Liver (tissue), 9 donors: ENCODE results near the gene GABARAPL2. TPM values are rescaled to one million over a fixed set of nuclear protein-coding genes. Genes with fewer than 3 reads are reported as not detected.
A peak's percentile ranks its signal among the peaks of the same experiment; 100 is the strongest.

Source experiments
- DNase-seq: peaks from one replicate; pipeline ENCODE4 v3.0.0-alpha.2; 2017; ENCODE audit warnings: low spot score
- H3K27ac ChIP-seq, 2 donors: one replicate each; pipeline ENCODE4 v1.7.0; 2013; ENCODE audit warnings: inconsistent platforms in 2 of 2, low read length in 2 of 2, control low read depth in 1 of 2, low read depth in 1 of 2, mild to moderate bottlenecking in 1 of 2
- H3K27me3 ChIP-seq, 4 donors: one replicate each; pipeline versions ENCODE4 v1.6.1 to v1.7.0; 2013; ENCODE audit warnings: low read length in 3 of 4, inconsistent platforms in 1 of 4, mild to moderate bottlenecking in 1 of 4, moderate library complexity in 1 of 4; ENCODE audit not compliant: control insufficient read depth in 4 of 4, insufficient read depth in 4 of 4
- H3K36me3 ChIP-seq, 4 donors: one replicate each; pipeline versions ENCODE4 v1.6.1 to v1.7.0; 2013; ENCODE audit warnings: low read length in 3 of 4, mild to moderate bottlenecking in 3 of 4, low read depth in 1 of 4, moderate library complexity in 1 of 4; ENCODE audit not compliant: control insufficient read depth in 4 of 4, insufficient read depth in 3 of 4
- H3K4me1 ChIP-seq, 4 donors: one replicate each; pipeline versions ENCODE4 v1.6.1 to v1.7.0; 2013; ENCODE audit warnings: low read length in 3 of 4, mild to moderate bottlenecking in 3 of 4, moderate library complexity in 1 of 4; ENCODE audit not compliant: control insufficient read depth in 4 of 4, insufficient read depth in 4 of 4
- H3K4me3 ChIP-seq, 3 donors: one replicate each; pipeline versions ENCODE4 v1.6.1 to v1.7.0; 2013; ENCODE audit warnings: low read length in 3 of 3, control low read depth in 1 of 3, low read depth in 1 of 3, mild to moderate bottlenecking in 1 of 3
- H3K9ac ChIP-seq, 2 donors: one replicate each; pipeline ENCODE4 v1.7.0; 2013; ENCODE audit warnings: low read length in 2 of 2, mild to moderate bottlenecking in 2 of 2, moderate library complexity in 2 of 2, control low read depth in 1 of 2, low read depth in 1 of 2
- H3K9me3 ChIP-seq, 4 donors: one replicate each; pipeline versions ENCODE4 v1.6.1 to v1.7.0; 2013; ENCODE audit warnings: low read length in 3 of 4; ENCODE audit not compliant: control insufficient read depth in 4 of 4
- EGR1 ChIP-seq, 2 donors: IDR thresholded peaks; 2 replicates each; pipeline ENCODE4 v1.6.1; 2016 to 2018; ENCODE audit warnings: antibody characterized with exemption in 2 of 2, low read depth in 2 of 2
- FOXA1 ChIP-seq: IDR thresholded peaks from 2 replicates; pipeline ENCODE4 v1.6.1; 2016; ENCODE audit warnings: antibody characterized with exemption
- FOXA2 ChIP-seq: IDR thresholded peaks from 2 replicates; pipeline ENCODE4 v1.6.1; 2016; ENCODE audit warnings: antibody characterized with exemption
- GABPA ChIP-seq, 2 donors: IDR thresholded peaks in 1 of 2; conservative IDR thresholded peaks in 1 of 2; 2 replicates each; pipeline ENCODE4 v1.6.1; 2016; ENCODE audit warnings: antibody characterized with exemption in 2 of 2, mild to moderate bottlenecking in 1 of 2, moderate library complexity in 1 of 2
- HNF4A ChIP-seq, 2 donors: conservative IDR thresholded peaks; 2 replicates each; pipeline ENCODE4 v1.6.1; 2016; ENCODE audit warnings: antibody characterized with exemption in 2 of 2, mild to moderate bottlenecking in 2 of 2
- HNF4G ChIP-seq: IDR thresholded peaks from 2 replicates; pipeline ENCODE4 v1.6.1; 2016; ENCODE audit warnings: antibody characterized with exemption
- JUND ChIP-seq, 2 donors: IDR thresholded peaks; 2 replicates each; pipeline ENCODE4 v1.6.1; 2016; ENCODE audit warnings: antibody characterized with exemption in 2 of 2
- NR2F2 ChIP-seq: IDR thresholded peaks from 2 replicates; pipeline ENCODE4 v1.6.1; 2016; ENCODE audit warnings: antibody characterized with exemption
- RAD21 ChIP-seq, 2 donors: IDR thresholded peaks; 2 replicates each; pipeline ENCODE4 v1.6.1; 2016; ENCODE audit warnings: antibody characterized with exemption in 2 of 2, mild to moderate bottlenecking in 2 of 2
- RXRA ChIP-seq, 2 donors: IDR thresholded peaks; 2 replicates each; pipeline ENCODE4 v1.6.1; 2017 to 2018; ENCODE audit warnings: antibody characterized with exemption in 2 of 2, mild to moderate bottlenecking in 1 of 2
- SP1 ChIP-seq: IDR thresholded peaks from 2 replicates; pipeline ENCODE4 v1.6.1; 2018; ENCODE audit warnings: antibody characterized with exemption, mild to moderate bottlenecking
- TAF1 ChIP-seq: conservative IDR thresholded peaks from 2 replicates; pipeline ENCODE4 v1.6.1; 2016; ENCODE audit warnings: antibody characterized with exemption, mild to moderate bottlenecking
- YY1 ChIP-seq: IDR thresholded peaks from 2 replicates; pipeline ENCODE4 v1.6.1; 2016; ENCODE audit warnings: antibody characterized with exemption, mild to moderate bottlenecking
- WGBS: extraction: QIAGEN DNeasy Blood & Tissue Kit; methylation state at CpG from one replicate; pipeline ENCODE4 v1.1.7; 2013; 5-methylcytosine and 5-hydroxymethylcytosine counted together
- polyA plus RNA-seq, 2 donors: library from polyadenylated mRNA; stranded (reverse) in 1 of 2; unstranded in 1 of 2; fragments of 200-250 nt in 1 of 2; fragments of >200 nt in 1 of 2; fragmentation: Nextera tagmentation in 1 of 2; extraction: Ambion mirVana in 1 of 2; gene quantifications; one replicate each; pipeline versions ENCODE4 v1.2.1 to v1.2.3, GENCODE V29; 2013 to 2015
- total RNA-seq, 2 donors: library from RNA; depleted of rRNA; stranded (reverse); fragments of >200 nt; gene quantifications; one replicate each; pipeline ENCODE4 v1.2.3, GENCODE V29; 2014
- TF ChIP-seq, protein P1 (sequence below): IDR thresholded peaks from 2 replicates; pipeline ENCODE4 v1.6.1; 2016; ENCODE audit warnings: antibody characterized with exemption
- TF ChIP-seq, protein P2 (sequence below): fragments of 150-350 bp; IDR thresholded peaks from 2 replicates; pipeline ENCODE4 v1.5.1; 2017; ENCODE audit warnings: improper control_type of control experiment, low read depth, low read length; ENCODE audit not compliant: missing input control
- TF ChIP-seq, protein P3 (sequence below): IDR thresholded peaks from 2 replicates; pipeline ENCODE4 v1.6.1; 2016; ENCODE audit warnings: antibody characterized with exemption, mild to moderate bottlenecking
- TF ChIP-seq, protein P4 (sequence below): IDR thresholded peaks from 2 replicates; pipeline ENCODE4 v1.6.1; 2016; ENCODE audit warnings: antibody characterized with exemption
- TF ChIP-seq, protein P5 (sequence below): IDR thresholded peaks from 2 replicates; pipeline ENCODE4 v1.6.1; 2016; ENCODE audit warnings: antibody characterized with exemption
- donor health status: healthy.
- donor health status: healthy.
- donor health status: healthy.
- donor health status: healthy.
- donor health status: healthy.

Gene GABARAPL2
- total and polyA plus RNA-seq, 4 donors, result 26.5 to 123 (median 61.5) TPM

DNA sequence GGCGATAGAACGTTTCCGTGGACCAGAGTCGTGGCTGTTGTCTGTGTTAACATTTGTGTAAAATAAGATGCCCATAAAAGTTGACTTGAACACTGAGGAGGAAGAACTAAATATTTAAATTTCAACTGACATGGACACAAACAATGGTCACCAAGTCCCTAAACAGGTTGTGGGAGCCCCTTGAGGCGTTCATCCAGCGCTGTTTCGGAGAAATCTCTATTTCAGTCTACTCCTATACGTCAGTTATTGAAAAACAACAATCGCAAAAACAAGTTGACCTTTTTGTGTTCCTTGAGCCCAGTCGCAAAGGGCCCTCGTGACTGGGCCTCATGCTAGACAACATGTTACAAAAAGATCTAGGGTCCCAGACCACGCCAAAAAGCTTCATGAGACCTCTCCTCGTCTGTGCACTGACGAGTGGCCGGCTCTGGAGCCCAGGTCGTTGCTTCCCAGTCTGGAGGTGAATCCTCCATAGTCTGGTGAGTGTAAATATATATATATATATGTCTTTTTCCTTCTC lies 9.7 kb upstream of the GABARAPL2 start:
- Histone ChIP-seq H3K36me3 (no peaks in the 10 kb centered on the region), H3K9ac (peak overlapping the region in 1 of 2 donors; percentile 58), H3K4me1 (peaks cover 0 to 14% (median 9%) of the 10 kb centered on the region in 4 donors), H3K27ac (peak overlapping the region; percentile 33 to 55), H3K4me3 (peak overlapping the region in 2 of 3 donors; percentile 59 to 83), H3K27me3 (no peaks in the 10 kb centered on the region), H3K9me3 (no peaks in the 10 kb centered on the region)
- no peak for DNase-seq
- 57% methylated on average over 16 of the region's 16 CpGs for WGBS
- TF ChIP-seq, protein P1, sequence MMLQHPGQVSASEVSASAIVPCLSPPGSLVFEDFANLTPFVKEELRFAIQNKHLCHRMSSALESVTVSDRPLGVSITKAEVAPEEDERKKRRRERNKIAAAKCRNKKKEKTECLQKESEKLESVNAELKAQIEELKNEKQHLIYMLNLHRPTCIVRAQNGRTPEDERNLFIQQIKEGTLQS, result no peak
- TF ChIP-seq TAF1 (no peak), FOXA2 (no peak), SP1 (no peak), HNF4G (no peak), RAD21 (IDR thresholded peaks at IDR 0.05) (no peak), FOXA1 (no peak), HNF4A (conservative IDR thresholded peaks at IDR 0.05) (no peak)
- TF ChIP-seq, protein P2, sequence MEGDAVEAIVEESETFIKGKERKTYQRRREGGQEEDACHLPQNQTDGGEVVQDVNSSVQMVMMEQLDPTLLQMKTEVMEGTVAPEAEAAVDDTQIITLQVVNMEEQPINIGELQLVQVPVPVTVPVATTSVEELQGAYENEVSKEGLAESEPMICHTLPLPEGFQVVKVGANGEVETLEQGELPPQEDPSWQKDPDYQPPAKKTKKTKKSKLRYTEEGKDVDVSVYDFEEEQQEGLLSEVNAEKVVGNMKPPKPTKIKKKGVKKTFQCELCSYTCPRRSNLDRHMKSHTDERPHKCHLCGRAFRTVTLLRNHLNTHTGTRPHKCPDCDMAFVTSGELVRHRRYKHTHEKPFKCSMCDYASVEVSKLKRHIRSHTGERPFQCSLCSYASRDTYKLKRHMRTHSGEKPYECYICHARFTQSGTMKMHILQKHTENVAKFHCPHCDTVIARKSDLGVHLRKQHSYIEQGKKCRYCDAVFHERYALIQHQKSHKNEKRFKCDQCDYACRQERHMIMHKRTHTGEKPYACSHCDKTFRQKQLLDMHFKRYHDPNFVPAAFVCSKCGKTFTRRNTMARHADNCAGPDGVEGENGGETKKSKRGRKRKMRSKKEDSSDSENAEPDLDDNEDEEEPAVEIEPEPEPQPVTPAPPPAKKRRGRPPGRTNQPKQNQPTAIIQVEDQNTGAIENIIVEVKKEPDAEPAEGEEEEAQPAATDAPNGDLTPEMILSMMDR, result no peak
- TF ChIP-seq, protein P3, sequence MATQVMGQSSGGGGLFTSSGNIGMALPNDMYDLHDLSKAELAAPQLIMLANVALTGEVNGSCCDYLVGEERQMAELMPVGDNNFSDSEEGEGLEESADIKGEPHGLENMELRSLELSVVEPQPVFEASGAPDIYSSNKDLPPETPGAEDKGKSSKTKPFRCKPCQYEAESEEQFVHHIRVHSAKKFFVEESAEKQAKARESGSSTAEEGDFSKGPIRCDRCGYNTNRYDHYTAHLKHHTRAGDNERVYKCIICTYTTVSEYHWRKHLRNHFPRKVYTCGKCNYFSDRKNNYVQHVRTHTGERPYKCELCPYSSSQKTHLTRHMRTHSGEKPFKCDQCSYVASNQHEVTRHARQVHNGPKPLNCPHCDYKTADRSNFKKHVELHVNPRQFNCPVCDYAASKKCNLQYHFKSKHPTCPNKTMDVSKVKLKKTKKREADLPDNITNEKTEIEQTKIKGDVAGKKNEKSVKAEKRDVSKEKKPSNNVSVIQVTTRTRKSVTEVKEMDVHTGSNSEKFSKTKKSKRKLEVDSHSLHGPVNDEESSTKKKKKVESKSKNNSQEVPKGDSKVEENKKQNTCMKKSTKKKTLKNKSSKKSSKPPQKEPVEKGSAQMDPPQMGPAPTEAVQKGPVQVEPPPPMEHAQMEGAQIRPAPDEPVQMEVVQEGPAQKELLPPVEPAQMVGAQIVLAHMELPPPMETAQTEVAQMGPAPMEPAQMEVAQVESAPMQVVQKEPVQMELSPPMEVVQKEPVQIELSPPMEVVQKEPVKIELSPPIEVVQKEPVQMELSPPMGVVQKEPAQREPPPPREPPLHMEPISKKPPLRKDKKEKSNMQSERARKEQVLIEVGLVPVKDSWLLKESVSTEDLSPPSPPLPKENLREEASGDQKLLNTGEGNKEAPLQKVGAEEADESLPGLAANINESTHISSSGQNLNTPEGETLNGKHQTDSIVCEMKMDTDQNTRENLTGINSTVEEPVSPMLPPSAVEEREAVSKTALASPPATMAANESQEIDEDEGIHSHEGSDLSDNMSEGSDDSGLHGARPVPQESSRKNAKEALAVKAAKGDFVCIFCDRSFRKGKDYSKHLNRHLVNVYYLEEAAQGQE, result no peak
- TF ChIP-seq, protein P4, sequence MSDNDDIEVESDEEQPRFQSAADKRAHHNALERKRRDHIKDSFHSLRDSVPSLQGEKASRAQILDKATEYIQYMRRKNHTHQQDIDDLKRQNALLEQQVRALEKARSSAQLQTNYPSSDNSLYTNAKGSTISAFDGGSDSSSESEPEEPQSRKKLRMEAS, result no peak

DNA sequence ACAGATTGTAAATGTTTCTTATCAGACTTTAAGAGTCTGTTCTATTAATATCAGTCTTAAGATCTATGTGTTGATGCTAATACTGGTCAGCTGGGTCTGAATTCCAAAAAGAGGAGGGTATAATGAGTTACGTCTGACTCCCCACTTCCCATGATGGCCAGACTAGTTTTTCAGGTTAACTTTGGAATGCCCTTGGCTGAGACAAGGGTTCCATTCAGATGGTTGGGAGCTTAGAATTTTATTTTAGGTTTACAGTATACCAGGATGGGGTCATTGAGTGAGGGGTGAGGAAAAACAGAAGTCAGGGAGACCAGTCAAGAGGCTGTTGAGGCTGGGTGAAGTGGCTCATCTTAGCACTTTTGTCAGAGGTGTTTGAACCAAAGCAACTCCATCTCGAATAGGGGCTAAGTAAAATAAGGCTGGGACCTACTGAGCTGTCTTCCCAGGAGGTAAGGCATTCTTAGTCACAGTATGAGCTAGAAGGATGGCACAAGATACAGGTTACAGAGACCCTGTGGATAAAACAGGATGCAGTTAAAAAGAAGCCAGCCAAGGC lies 7.3 kb upstream of the GABARAPL2 start:
- H3K36me3 ChIP-seq, result no peaks in the 10 kb centered on the region
- H3K9me3 ChIP-seq, result no peaks in the 10 kb centered on the region
- 81% methylated on average over 2 of the region's 2 CpGs for WGBS
- TF ChIP-seq EGR1 (IDR thresholded peaks at IDR 0.05; ENCODE audit: low read depth in 2 of 2) (no peak), GABPA (IDR thresholded peaks at IDR 0.05 in 1 of 2, conservative IDR thresholded peaks at IDR 0.05 in 1 of 2) (no peak), RAD21 (IDR thresholded peaks at IDR 0.05) (no peak), TAF1 (no peak), SP1 (no peak), YY1 (no peak), JUND (IDR thresholded peaks at IDR 0.05) (no peak), RXRA (IDR thresholded peaks at IDR 0.05) (no peak), NR2F2 (no peak), HNF4G (no peak)
- TF ChIP-seq, protein P1, result no peak
- TF ChIP-seq, protein P2, result no peak
- TF ChIP-seq, protein P5, sequence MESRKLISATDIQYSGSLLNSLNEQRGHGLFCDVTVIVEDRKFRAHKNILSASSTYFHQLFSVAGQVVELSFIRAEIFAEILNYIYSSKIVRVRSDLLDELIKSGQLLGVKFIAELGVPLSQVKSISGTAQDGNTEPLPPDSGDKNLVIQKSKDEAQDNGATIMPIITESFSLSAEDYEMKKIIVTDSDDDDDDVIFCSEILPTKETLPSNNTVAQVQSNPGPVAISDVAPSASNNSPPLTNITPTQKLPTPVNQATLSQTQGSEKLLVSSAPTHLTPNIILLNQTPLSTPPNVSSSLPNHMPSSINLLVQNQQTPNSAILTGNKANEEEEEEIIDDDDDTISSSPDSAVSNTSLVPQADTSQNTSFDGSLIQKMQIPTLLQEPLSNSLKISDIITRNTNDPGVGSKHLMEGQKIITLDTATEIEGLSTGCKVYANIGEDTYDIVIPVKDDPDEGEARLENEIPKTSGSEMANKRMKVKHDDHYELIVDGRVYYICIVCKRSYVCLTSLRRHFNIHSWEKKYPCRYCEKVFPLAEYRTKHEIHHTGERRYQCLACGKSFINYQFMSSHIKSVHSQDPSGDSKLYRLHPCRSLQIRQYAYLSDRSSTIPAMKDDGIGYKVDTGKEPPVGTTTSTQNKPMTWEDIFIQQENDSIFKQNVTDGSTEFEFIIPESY, result no peak
- H3K27ac ChIP-seq, result no peak overlapping the region
- no peak for DNase-seq
- no peak overlapping the region for H3K9ac ChIP-seq
- H3K4me1 ChIP-seq, result peaks cover 0 to 14% (median 9%) of the 10 kb centered on the region in 4 donors
- H3K4me3 ChIP-seq, result no peak overlapping the region
- H3K27me3 ChIP-seq, result no peaks in the 10 kb centered on the region
